HepG2 (cell line): ENCODE results near the gene SLC39A8. TPM values are rescaled to one million over a fixed set of nuclear protein-coding genes. Genes with fewer than 3 reads are reported as not detected.

Experiments used
- ATAC-seq: fragments of 200-7000 bp; cut with Tn5 transposase; 3 replicates; pipeline ENCODE4 v1.9.1; 2020; ENCODE audit warnings: mild to moderate bottlenecking, moderate library complexity
- BruUV-seq: library from RNA; stranded (reverse); fragments of 400-500 nt; replicated peaks from 2 replicates; lab custom pipeline; 2021; lab: Mats Ljungman, UMichigan
- CTCF ChIA-PET: fragments of 300-600 bp; formaldehyde crosslinking; extraction: SDS; loops from one replicate; lab custom pipeline; 2021; ENCODE audit warnings: low total read pairs, inconsistent platforms, low intra/inter-chr PET ratio; lab: Yijun Ruan, JAX
- POLR2A ChIA-PET: fragments of 350-600 bp; sonication (Branson Sonifier 250); formaldehyde crosslinking; loops from one replicate; lab custom pipeline; 2020; ENCODE audit warnings: antibody characterized with exemption, inconsistent platforms; lab: Yijun Ruan, JAX
- DNase-seq: peaks from one replicate; pipeline ENCODE4 v3.0.0-alpha.2; 2015; ENCODE audit warnings: low spot score
- FAIRE-seq: peaks from 3 replicates; lab custom pipeline; 2011; peaks lifted over from hg19 to GRCh38; lab: Jason Lieb, UNC
- H2AFZ ChIP-seq: one replicate; pipeline ENCODE4 v1.6.1; 2011; ENCODE audit warnings: low read length, inconsistent platforms
- H3K27ac ChIP-seq: fragments of 300-600 bp; 3 replicates; pipeline ENCODE4 v1.8.0; 2011; ENCODE audit warnings: mixed run types, mild to moderate bottlenecking, mixed read lengths, low read length, inconsistent platforms; ENCODE audit not compliant: insufficient read depth; ENCODE audit errors: extremely low read length
- H3K27me3 ChIP-seq, 2 experiments: fragments of 200-600 bp in 1 of 2; 2 replicates in 1 of 2; 3 replicates in 1 of 2; pipeline versions ENCODE4 v1.6.0 to v1.8.0; 2011; ENCODE audit warnings: low read length in 2 of 2, mild to moderate bottlenecking in 2 of 2, moderate library complexity in 2 of 2, inconsistent platforms in 1 of 2; ENCODE audit not compliant: insufficient read depth in 2 of 2, control insufficient read depth in 1 of 2
- H3K36me3 ChIP-seq, 2 experiments: fragments of 200-600 bp in 1 of 2; replicated peaks in 1 of 2; 2 replicates in 1 of 2; 3 replicates in 1 of 2; pipeline versions ENCODE4 v1.5.1 to v1.8.0; 2011; ENCODE audit warnings: low read length in 2 of 2, inconsistent platforms in 1 of 2; ENCODE audit not compliant: insufficient read depth in 2 of 2, control insufficient read depth in 1 of 2
- H3K4me1 ChIP-seq: 2 replicates; pipeline ENCODE4 v1.5.1; 2012; ENCODE audit warnings: low read length, inconsistent platforms; ENCODE audit not compliant: insufficient read depth
- H3K4me2 ChIP-seq: 2 replicates; pipeline ENCODE4 v1.6.0; 2011; ENCODE audit warnings: low read depth, low read length, inconsistent platforms
- H3K4me3 ChIP-seq, 3 experiments: fragments of 200-600 bp in 1 of 3; sonication (generic), shearing (Covaris generic) in 1 of 3; replicated peaks in 1 of 3; 2 replicates each; pipeline ENCODE4 v1.5.1; 2011 to 2016; ENCODE audit warnings: low read length in 3 of 3, inconsistent platforms in 2 of 3, low read depth in 2 of 3, mild to moderate bottlenecking in 2 of 3, control low read depth in 1 of 3, mixed read lengths in 1 of 3; ENCODE audit not compliant: insufficient read depth in 1 of 3
- H3K79me2 ChIP-seq: one replicate; pipeline ENCODE4 v1.6.1; 2011; ENCODE audit warnings: low read length, inconsistent platforms; ENCODE audit not compliant: insufficient read depth
- H3K9ac ChIP-seq: 2 replicates; pipeline ENCODE4 v1.6.0; 2011; ENCODE audit warnings: mild to moderate bottlenecking, low read depth, low read length, inconsistent platforms; ENCODE audit not compliant: insufficient read depth
- H3K9me3 ChIP-seq: 2 replicates; pipeline ENCODE4 v1.5.1; 2012; ENCODE audit warnings: mild to moderate bottlenecking, low read length
- H4K20me1 ChIP-seq: 2 replicates; pipeline ENCODE4 v1.6.0; 2011; ENCODE audit warnings: inconsistent platforms, mild to moderate bottlenecking, low read length, moderate library complexity; ENCODE audit not compliant: insufficient read depth
- CCAR2 ChIP-seq: fragments of 200-400 bp; formaldehyde crosslinking; optimal IDR thresholded peaks from 2 replicates; pipeline ENCODE3; 2018; ENCODE audit warnings: low read depth, mild to moderate bottlenecking, low read length, moderate library complexity
- DBP ChIP-seq: sonication (generic); formaldehyde crosslinking; IDR thresholded peaks from 2 replicates; pipeline ENCODE4 v1.4.0; 2020; ENCODE audit warnings: missing genetic modification reagents; ENCODE audit errors: not compliant biosample characterization
- FOXK2 ChIP-seq: fragments of 450-650 bp; IDR thresholded peaks from 2 replicates; pipeline ENCODE4 v1.6.1; 2016
- GLI4 ChIP-seq: sonication (generic); formaldehyde crosslinking; IDR thresholded peaks from 2 replicates; pipeline ENCODE4 v1.5.1; 2020; ENCODE audit warnings: missing genetic modification reagents, mild to moderate bottlenecking, moderate library complexity, borderline replicate concordance
- HOXA5 ChIP-seq: sonication (generic); formaldehyde crosslinking; IDR thresholded peaks from 2 replicates; pipeline ENCODE4 v1.4.0; 2020; ENCODE audit warnings: missing genetic modification reagents
- MBD4 ChIP-seq: IDR thresholded peaks from 2 replicates; pipeline ENCODE4 v1.6.1; 2012; ENCODE audit warnings: low read length, inconsistent platforms, borderline replicate concordance
- SMAD9 ChIP-seq: sonication (generic); formaldehyde crosslinking; IDR thresholded peaks from 2 replicates; pipeline ENCODE4 v1.5.1; 2020; ENCODE audit warnings: mild to moderate bottlenecking, missing genetic modification reagents
- ZBTB8A ChIP-seq: sonication (generic); formaldehyde crosslinking; IDR thresholded peaks from 2 replicates; pipeline ENCODE4 v1.4.0; 2020; ENCODE audit warnings: mild to moderate bottlenecking, low read depth, missing genetic modification reagents, borderline replicate concordance
- ZFP36L2 ChIP-seq: sonication (generic); formaldehyde crosslinking; IDR thresholded peaks from 2 replicates; pipeline ENCODE4 v1.4.0; 2020; ENCODE audit warnings: missing genetic modification reagents
- ZMAT5 ChIP-seq: sonication (generic); formaldehyde crosslinking; IDR thresholded peaks from 2 replicates; pipeline ENCODE4 v1.5.0; 2020; ENCODE audit warnings: mild to moderate bottlenecking, low read depth, missing genetic modification reagents, borderline replicate concordance
- ZNF205 ChIP-seq: IDR thresholded peaks from 2 replicates; pipeline ENCODE4 v1.6.1; 2018; ENCODE audit warnings: missing biosample characterization, missing genetic modification reagents
- ZNF513 ChIP-seq: sonication (generic); formaldehyde crosslinking; conservative IDR thresholded peaks from 2 replicates; pipeline ENCODE4 v1.5.0; 2020; ENCODE audit warnings: missing genetic modification reagents
- ZNF672 ChIP-seq: sonication (generic); formaldehyde crosslinking; IDR thresholded peaks from 2 replicates; pipeline ENCODE4 v1.8.1; 2022; ENCODE audit warnings: missing genetic modification reagents
- ZNF766 ChIP-seq: sonication (generic); formaldehyde crosslinking; IDR thresholded peaks from 2 replicates; pipeline ENCODE4 v1.5.0; 2020; ENCODE audit warnings: missing genetic modification reagents, borderline replicate concordance
- ZNF792 ChIP-seq: IDR thresholded peaks from 2 replicates; pipeline ENCODE4 v1.6.1; 2016
- in situ Hi-C: cut with HindIII; loops from 2 replicates; pipeline ENCODE4 v1.10.0; 2017; ENCODE audit warnings: low pct_unique_long_range_greater_than_20kb; ENCODE audit not compliant: extremely low pct_ligation_motif_present
- intact Hi-C: fragments of 100-400 bp; cut with micrococcal nuclease; formaldehyde crosslinking; loops from one replicate; pipeline ENCODE4 v1.10.0; 2022; ENCODE audit not compliant: unreplicated experiment
- polyA plus RNA-seq, 8 experiments: library from polyadenylated mRNA; depleted of rRNA in 3 of 8; stranded (reverse) in 7 of 8; unstranded in 1 of 8; fragments of >200 nt; fragmentation: Illumina TruSeq in 4 of 8; extraction: Trizol in 4 of 8; gene quantifications; 2 replicates each; pipeline versions ENCODE4 v1.2.1 to v1.2.3, GENCODE V29; 2011 to 2016; ENCODE audit warnings: low read depth in 4 of 8, missing spikeins in 1 of 8, mixed read lengths in 1 of 8; ENCODE audit not compliant: insufficient read depth in 1 of 8
- total RNA-seq, 5 experiments: library from RNA; depleted of rRNA; stranded (reverse); fragments of >200 nt; fragmentation: Illumina TruSeq; extraction: Trizol; gene quantifications; 2 replicates each; pipeline ENCODE4 v1.2.3, GENCODE V29; 2016; ENCODE audit warnings: low read depth in 1 of 5
- TF ChIP-seq, protein P1 (sequence below): sonication (generic); formaldehyde crosslinking; IDR thresholded peaks from 2 replicates; pipeline ENCODE4 v1.8.1; 2023; ENCODE audit warnings: missing genetic modification reagents, inconsistent platforms, borderline replicate concordance

The SLC39A8 gene
- total and polyA plus RNA-seq, 2 of the 13 experiments (the other 11 are each of a cell fraction or from before 2014, with no cell fraction given) = 0.22 to 0.38 TPM

- CTCF ChIA-PET = no interaction called here
- H4K20me1 ChIP-seq = no peaks in the 10 kb centered on the region
- no peaks in the 10 kb centered on the region for H3K4me1 ChIP-seq
- H3K4me3 ChIP-seq = no peak overlapping the region
- H3K4me2 ChIP-seq = no peak overlapping the region
- BruUV-seq = no TSS peak
- H2AFZ ChIP-seq = no peak overlapping the region
- H3K9me3 ChIP-seq = no peaks in the 10 kb centered on the region
- H3K27me3 ChIP-seq = no peaks in the 10 kb centered on the region
- POLR2A ChIA-PET = no interaction called here
- in situ Hi-C loops = no loop called here
- H3K79me2 ChIP-seq = no peaks in the 10 kb centered on the region
- no peak for DNase-seq
- H3K36me3 ChIP-seq = no peaks in the 10 kb centered on the region
- H3K27ac ChIP-seq = no peak overlapping the region
- no peak for FAIRE-seq
- TF ChIP-seq FOXK2 (no peak), ZFP36L2 (CRISPR knock-in tag) (no peak), ZNF672 (no peak), GLI4 (no peak), ZNF513 (CRISPR knock-in tag) (no peak), SMAD9 (no peak), DBP (CRISPR knock-in tag) (no peak), MBD4 (no peak), ZNF766 (CRISPR knock-in tag) (no peak), ZNF792 (CRISPR knock-in tag) (no peak), CCAR2 (no peak), ZBTB8A (no peak), HOXA5 (CRISPR knock-in tag) (no peak), ZNF205 (CRISPR knock-in tag) (no peak), ZMAT5 (CRISPR knock-in tag) (no peak)
- TF ChIP-seq, protein P1, sequence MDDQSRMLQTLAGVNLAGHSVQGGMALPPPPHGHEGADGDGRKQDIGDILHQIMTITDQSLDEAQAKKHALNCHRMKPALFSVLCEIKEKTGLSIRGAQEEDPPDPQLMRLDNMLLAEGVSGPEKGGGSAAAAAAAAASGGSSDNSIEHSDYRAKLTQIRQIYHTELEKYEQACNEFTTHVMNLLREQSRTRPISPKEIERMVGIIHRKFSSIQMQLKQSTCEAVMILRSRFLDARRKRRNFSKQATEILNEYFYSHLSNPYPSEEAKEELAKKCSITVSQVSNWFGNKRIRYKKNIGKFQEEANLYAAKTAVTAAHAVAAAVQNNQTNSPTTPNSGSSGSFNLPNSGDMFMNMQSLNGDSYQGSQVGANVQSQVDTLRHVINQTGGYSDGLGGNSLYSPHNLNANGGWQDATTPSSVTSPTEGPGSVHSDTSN = no peak
- TF ChIP-seq, all 625 proteins: peak for 0
- intact Hi-C loops = no loop called here
- no peak overlapping the region for H3K9ac ChIP-seq
- ATAC-seq = no peak
These were observed 59.5 kb downstream of the SLC39A8 start for GRCh38 chr4:102285831-102286230.
